Activated T-helper 2 cell treated with anti-CD3 and anti-CD28 coated beads, Interferon-gamma antibody, Interleukin-2, Interleukin-4, amounts not matched to agents 10 μg/mL and 5 μg/mL and 100 μg/mL, durations not matched to agents 14 hours and 24 hours and 36 hours (primary cell): ENCODE results near the gene C8G. TPM values are rescaled to one million over a fixed set of nuclear protein-coding genes. Genes with fewer than 3 reads are reported as not detected.
A peak's percentile ranks its signal among the peaks of the same experiment; 100 is the strongest.

ENCODE experiments used
- DNase-seq: peaks from one replicate; pipeline ENCODE4 v3.0.0; 2021; ENCODE audit warnings: low spot score
- H3K27ac Mint-ChIP-seq: one replicate; pipeline ENCODE4 v1.8.0; 2021; ENCODE audit warnings: mixed read lengths
- H3K27me3 Mint-ChIP-seq: one replicate; pipeline ENCODE4 v1.8.0; 2021; ENCODE audit warnings: low read depth, mixed read lengths
- H3K36me3 Mint-ChIP-seq: one replicate; pipeline ENCODE4 v1.8.0; 2021; ENCODE audit warnings: low read depth, mixed read lengths
- H3K4me1 Mint-ChIP-seq: one replicate; pipeline ENCODE4 v1.8.0; 2021; ENCODE audit warnings: low read depth, mixed read lengths
- H3K4me3 Mint-ChIP-seq: one replicate; pipeline ENCODE4 v1.8.0; 2021; ENCODE audit warnings: low read depth, mild to moderate bottlenecking, moderate library complexity, mixed read lengths
- H3K9me3 Mint-ChIP-seq: one replicate; pipeline ENCODE4 v1.8.0; 2021; ENCODE audit warnings: mixed read lengths
- intact Hi-C: fragments of 100-400 bp; cut with micrococcal nuclease; formaldehyde crosslinking; loops from one replicate; pipeline ENCODE4 v1.15.1; 2023
- total RNA-seq: library from RNA; stranded (reverse); gene quantifications from 2 replicates; pipeline ENCODE4 v1.2.3, GENCODE V29; 2022

The C8G gene
- total RNA-seq, 1 donor from 2014 or later, result 0.89 TPM

DNA sequence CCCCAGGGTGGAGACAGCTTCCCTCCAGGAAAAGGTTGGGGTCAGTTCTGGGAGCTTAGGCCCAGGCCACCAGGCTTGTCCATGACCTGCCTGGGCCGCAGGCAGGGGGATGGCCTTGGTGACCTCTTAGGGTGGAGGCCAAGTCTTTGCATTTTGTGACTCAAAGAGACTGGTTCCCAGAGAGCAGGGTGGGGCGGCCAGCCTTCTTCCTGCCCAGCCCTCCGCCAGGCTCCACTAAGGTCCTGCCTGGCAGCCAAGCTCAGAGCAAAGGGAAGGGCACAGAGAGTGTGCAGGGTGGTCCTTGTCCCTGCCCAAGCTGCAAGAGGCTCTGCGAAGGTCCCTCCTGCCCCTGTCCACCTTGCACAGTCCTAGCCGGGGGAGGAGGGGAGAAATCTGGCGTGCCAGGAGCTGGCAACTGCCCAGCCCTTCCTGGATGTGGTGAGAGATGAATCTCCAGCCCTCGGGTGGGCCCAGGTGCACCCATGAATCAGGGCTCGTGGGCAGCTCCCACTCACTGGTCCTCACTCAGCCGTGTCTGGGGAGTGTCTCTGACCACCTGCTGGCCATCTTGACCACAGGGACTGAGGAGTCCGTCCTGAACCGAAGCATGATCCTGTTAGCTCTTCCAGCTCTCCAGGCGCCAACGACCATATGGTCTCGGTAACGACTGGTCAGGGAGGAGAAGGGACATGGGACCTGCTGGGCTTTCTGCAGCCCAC lies 29.9 kb downstream of the C8G start:
- no peak overlapping the region for H3K4me3 Mint-ChIP-seq
- peaks cover 7% of the 10 kb centered on the region for H3K4me1 Mint-ChIP-seq
- intact Hi-C loops, result loop anchor here (10.0 kb wide), 1 partner anchor 480 kb away; the partner anchor contains the start of gene NSMF
- no peak overlapping the region for H3K27ac Mint-ChIP-seq
- no peak for DNase-seq
- no peaks in the 10 kb centered on the region for H3K36me3 Mint-ChIP-seq
- H3K9me3 Mint-ChIP-seq, result no peaks in the 10 kb centered on the region
- no peaks in the 10 kb centered on the region for H3K27me3 Mint-ChIP-seq

DNA sequence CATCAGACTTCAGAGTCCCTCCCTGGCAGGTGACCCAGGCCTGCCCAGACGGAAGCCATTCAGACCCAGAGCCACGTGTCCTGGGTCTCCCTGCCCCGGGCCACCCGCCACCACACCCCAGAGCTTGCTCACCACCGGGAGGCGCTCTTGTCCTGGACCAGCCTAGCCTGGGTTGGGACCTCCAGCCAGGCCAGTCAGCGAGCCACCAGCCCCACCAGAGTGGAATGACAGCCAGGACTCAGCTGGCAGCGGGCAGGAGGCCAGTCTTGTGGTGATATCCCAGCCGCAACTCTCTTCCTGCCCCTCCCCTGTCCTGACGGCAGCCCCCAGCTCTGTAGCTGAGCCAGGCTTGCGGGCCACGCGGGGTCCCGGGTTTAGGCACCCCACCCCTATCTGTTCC lies 30.6 kb downstream of the C8G start:
- no peaks in the 10 kb centered on the region for H3K27me3 Mint-ChIP-seq
- H3K9me3 Mint-ChIP-seq, result no peaks in the 10 kb centered on the region
- peaks cover 7% of the 10 kb centered on the region for H3K4me1 Mint-ChIP-seq
- no peak overlapping the region for H3K4me3 Mint-ChIP-seq
- H3K27ac Mint-ChIP-seq, result no peak overlapping the region
- intact Hi-C loops, result loop anchor here (10.0 kb wide), 1 partner anchor 479 kb away; the partner anchor contains the start of gene NSMF
- no peak for DNase-seq
- no peaks in the 10 kb centered on the region for H3K36me3 Mint-ChIP-seq

DNA sequence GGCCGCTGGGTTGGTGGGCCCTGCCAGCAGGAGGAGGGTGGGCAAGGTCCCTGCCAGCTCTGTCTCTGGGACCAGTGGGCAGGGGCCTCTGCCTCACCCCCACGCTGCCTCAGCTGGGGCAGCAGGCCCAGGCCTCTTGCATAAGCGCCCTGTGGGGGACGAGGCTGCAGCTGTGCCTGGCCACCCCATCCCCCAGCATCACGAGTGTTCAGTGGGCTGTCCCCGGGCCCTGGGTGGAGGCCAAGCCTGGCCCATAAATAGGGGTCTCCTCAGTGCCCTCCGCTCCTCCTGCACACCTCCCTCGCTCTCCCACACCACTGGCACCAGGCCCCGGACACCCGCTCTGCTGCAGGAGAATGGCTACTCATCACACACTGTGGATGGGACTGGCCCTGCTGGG lies 32.2 kb downstream of the C8G start, which contains the start of gene PTGDS:
TSS of gene PTGDS (plus strand) at position 282 of the 400 bp plus-strand sequence. CDS start at position 357, 75 bp downstream.
- H3K4me1 Mint-ChIP-seq, result peaks cover 7% of the 10 kb centered on the region
- DNase-seq, result no peak
- no peaks in the 10 kb centered on the region for H3K27me3 Mint-ChIP-seq
- no peaks in the 10 kb centered on the region for H3K9me3 Mint-ChIP-seq
- H3K4me3 Mint-ChIP-seq, result no peak within 1 kb of the TSS
- intact Hi-C loops, result loop anchor here (10.0 kb wide), 1 partner anchor 478 kb away; the partner anchor contains the start of gene NSMF
- H3K36me3 Mint-ChIP-seq, result no peaks in the 10 kb centered on the region
- H3K27ac Mint-ChIP-seq, result no peak within 1 kb of the TSS

DNA sequence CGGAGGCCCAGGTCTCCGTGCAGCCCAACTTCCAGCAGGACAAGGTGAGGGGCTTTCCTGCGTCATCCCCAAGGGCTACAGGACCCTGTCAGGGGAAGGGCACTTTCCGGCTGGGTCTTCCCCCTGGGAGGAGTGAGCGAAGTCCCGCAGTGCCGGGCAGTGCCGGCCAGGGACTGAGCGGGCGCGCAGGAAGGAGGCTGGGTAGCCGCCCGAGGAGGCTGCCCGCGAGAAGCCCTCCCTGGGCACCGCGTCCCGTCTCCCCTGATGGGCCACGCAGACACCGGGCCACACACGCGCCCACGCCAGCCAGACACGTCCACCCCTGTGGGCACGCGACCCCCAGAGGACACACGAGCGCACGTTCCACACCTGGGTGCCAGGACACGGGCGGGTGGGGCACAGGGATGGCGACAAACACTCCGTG lies 32.6 kb downstream of the C8G start:
- Mint-ChIP-seq H3K27ac (no peak overlapping the region), H3K9me3 (no peaks in the 10 kb centered on the region), H3K4me1 (peaks cover 7% of the 10 kb centered on the region), H3K27me3 (no peaks in the 10 kb centered on the region), H3K36me3 (no peaks in the 10 kb centered on the region), H3K4me3 (no peak overlapping the region)
- intact Hi-C loops, result loop anchor here (1.0 to 10.0 kb wide), 2 partner anchors 45 to 477 kb away; partner anchors contain the start of gene NSMF
- no peak for DNase-seq

DNA sequence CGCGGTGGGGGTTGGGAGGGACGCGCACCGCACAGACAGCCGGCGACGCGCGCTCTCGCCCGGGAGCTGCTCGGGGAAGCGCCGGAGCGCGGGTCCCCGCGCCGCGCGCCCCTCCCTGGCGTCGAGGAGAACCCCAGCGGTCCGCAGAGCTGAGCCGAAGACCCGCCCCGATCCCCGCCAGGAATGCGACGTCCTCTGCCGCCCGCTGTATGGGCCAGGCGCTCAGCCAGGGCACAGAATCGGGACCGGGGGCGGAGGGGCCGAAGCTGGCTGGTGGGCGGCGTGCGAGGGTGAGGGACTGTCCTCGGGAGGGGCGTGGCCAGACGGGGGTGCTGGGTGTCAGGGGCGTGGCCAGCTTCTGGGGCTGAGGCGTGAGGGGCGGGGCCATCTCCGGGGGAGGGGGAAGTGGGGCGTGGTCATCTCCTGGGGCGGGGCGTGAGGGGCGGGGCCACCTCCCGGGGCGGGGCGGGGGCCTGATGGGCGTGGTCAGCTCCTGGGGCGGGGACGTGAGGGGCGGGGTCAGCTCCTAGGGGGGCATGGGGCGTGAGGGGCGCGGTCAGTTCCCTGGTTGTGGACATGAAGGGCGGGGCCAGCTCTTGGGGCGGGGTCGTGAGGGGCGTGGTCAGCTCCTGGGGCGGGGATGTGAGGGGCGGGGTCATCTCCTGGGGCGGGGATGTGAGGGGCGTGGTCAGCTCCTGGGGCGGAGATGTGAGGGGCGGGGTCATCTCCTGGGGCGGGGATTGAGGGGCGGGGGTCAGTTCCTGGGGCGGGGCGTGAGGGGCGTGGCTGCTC lies 33.2 kb downstream of the C8G start:
- Mint-ChIP-seq H3K36me3 (no peaks in the 10 kb centered on the region), H3K9me3 (no peaks in the 10 kb centered on the region), H3K27ac (no peak overlapping the region), H3K27me3 (no peaks in the 10 kb centered on the region), H3K4me3 (no peak overlapping the region), H3K4me1 (peaks cover 7% of the 10 kb centered on the region)
- intact Hi-C loops, result loop anchor here (1.0 to 10.0 kb wide), 2 partner anchors 44 to 477 kb away; partner anchors contain the start of gene NSMF
- peak; percentile 57 for DNase-seq

DNA sequence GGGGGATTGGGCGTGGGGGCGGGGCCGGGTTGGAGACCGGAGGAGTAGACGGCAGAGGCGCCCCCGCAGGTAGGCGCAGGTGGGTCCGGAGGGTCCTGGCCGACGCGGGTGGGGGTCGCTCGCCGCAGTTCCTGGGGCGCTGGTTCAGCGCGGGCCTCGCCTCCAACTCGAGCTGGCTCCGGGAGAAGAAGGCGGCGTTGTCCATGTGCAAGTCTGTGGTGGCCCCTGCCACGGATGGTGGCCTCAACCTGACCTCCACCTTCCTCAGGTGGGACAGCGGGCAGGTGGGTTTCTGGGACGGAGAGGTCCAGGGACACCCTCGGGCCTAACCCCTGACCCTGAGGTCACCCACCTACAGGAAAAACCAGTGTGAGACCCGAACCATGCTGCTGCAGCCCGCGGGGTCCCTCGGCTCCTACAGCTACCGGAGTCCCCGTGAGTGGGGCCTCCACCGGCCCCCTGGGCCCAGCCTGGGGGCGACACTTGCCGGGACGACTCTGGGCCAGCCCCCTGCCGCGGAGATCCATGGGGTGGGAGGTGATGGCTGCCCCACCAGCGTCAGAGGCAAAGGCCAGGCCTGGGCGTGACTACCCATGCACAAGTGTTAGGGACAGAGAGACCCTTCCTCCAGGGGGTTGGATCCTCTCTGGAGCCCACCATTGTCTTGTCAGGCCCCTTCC lies 34.0 kb downstream of the C8G start:
- Mint-ChIP-seq H3K4me1 (peaks cover 7% of the 10 kb centered on the region), H3K36me3 (no peaks in the 10 kb centered on the region), H3K4me3 (no peak overlapping the region), H3K27me3 (peaks cover 4% of the 10 kb centered on the region), H3K27ac (no peak overlapping the region), H3K9me3 (no peaks in the 10 kb centered on the region)
- DNase-seq, result no peak
- intact Hi-C loops, result loop anchor here (1.0 to 10.0 kb wide), 2 partner anchors 43 to 476 kb away; partner anchors contain the start of gene NSMF

DNA sequence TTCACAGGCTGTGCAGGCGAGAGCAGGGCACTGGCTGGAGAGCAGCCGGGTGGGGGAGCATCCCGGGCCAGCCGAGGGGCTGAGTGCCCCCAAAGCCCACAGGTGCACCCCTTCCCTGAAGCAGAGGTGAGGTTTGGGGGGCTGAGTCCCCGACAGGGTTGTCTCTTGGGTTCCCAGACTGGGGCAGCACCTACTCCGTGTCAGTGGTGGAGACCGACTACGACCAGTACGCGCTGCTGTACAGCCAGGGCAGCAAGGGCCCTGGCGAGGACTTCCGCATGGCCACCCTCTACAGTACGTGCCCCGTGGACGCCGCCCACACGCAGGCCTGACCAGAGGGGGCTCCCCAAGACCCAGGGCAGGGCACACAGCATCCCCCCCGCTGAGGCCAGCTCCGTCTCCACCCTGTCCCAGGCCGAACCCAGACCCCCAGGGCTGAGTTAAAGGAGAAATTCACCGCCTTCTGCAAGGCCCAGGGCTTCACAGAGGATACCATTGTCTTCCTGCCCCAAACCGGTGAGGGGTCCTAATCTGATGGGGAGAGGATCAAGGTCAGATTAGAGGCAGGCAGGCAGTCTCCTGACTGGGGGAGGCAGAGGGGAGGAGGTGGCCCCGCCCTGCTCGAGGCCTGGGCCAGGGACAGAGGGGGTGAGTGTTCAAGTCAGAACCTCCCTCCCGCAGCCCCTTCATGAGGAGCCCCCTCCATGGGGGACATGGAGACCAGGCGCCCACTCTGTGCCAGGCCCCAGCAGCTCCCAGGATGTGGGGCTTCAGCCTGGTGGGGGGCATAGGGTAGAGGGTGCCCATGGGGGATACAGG lies 34.9 kb downstream of the C8G start:
- no peak overlapping the region for H3K4me3 Mint-ChIP-seq
- H3K9me3 Mint-ChIP-seq, result no peaks in the 10 kb centered on the region
- intact Hi-C loops, result loop anchor here (10.0 kb wide), 1 partner anchor 475 kb away; the partner anchor contains the start of gene NSMF
- H3K27ac Mint-ChIP-seq, result no peak overlapping the region
- peaks cover 6% of the 10 kb centered on the region for H3K27me3 Mint-ChIP-seq
- H3K36me3 Mint-ChIP-seq, result no peaks in the 10 kb centered on the region
- no peak for DNase-seq
- peaks cover 5% of the 10 kb centered on the region for H3K4me1 Mint-ChIP-seq

DNA sequence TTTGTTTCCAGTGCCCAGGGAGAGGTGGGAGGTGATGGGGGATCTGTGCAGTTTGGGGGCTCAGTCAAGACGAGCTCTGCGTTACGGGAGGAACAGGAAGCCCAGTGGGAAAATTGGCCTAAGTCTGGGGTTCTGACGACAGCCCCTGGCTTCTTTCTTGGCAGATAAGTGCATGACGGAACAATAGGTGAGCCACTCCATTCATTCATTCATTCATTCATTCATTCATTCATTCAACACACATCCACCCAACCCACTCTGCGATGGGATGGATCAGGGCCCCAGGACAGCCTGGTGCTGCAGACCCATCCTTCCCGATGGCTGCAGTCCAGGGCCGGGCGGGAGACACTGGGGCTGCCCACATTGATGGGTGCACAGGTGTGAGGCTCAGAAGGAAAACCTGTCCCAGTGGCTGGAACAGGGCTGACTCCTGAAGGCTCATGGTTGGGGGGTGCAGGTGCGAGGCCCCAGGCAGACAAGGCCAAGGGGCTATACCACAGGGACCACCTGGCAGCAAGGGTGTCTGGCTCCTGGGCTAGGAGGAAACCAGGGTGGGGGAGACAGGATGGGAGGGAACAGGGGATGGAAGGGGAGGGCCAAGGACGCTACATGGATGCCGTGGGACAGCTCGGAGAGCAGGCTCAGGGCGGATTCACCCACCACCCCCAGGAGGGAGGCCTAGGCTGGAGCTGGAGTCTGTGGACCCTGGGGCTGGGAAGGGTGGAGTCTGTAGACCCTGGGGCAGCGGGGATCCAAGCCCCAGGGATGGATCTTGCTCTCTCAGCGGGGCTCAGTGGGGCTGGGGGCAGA lies 35.8 kb downstream of the C8G start:
- no peak overlapping the region for H3K27ac Mint-ChIP-seq
- H3K36me3 Mint-ChIP-seq, result no peaks in the 10 kb centered on the region
- no peaks in the 10 kb centered on the region for H3K4me1 Mint-ChIP-seq
- no peaks in the 10 kb centered on the region for H3K9me3 Mint-ChIP-seq
- intact Hi-C loops, result no loop called here
- DNase-seq, result no peak
- H3K27me3 Mint-ChIP-seq, result peaks cover 6% of the 10 kb centered on the region
- H3K4me3 Mint-ChIP-seq, result no peak overlapping the region

DNA sequence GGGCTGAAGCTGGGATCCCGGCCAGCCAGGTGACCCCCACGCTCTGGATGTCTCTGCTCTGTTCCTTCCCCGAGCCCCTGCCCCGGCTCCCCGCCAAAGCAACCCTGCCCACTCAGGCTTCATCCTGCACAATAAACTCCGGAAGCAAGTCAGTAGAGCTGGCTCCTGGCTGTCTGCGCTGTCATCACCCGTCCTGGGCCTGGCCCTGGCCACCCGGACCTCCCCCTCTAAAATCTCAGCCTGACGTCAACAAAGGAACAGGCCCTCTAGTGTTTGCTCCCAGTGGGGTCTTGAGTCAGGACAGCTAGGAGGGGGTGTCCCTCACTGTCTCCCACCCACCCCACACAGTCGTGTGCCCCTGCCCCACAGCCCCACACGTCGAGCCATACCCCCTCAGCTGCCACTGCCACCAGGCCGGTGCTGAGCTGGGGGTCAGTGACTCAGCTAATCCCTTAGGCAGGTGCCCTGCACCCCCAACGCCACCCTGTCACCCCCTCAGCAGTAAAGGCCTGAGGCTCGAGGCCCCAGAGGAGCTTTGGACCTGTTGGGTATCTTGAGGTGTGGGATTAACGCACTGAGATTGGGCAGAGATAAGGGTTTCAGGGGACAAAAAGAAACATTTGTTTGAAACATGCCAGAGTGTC lies 36.7 kb downstream of the C8G start:
- Mint-ChIP-seq H3K4me1 (no peaks in the 10 kb centered on the region), H3K4me3 (no peak overlapping the region), H3K36me3 (no peaks in the 10 kb centered on the region), H3K9me3 (no peaks in the 10 kb centered on the region), H3K27ac (no peak overlapping the region), H3K27me3 (peaks cover 11% of the 10 kb centered on the region)
- DNase-seq, result no peak
- intact Hi-C loops, result no loop called here

- H3K9me3 Mint-ChIP-seq, result no peaks in the 10 kb centered on the region
- H3K4me1 Mint-ChIP-seq, result no peaks in the 10 kb centered on the region
- intact Hi-C loops, result no loop called here
- H3K27me3 Mint-ChIP-seq, result peaks cover 15% of the 10 kb centered on the region
- no peaks in the 10 kb centered on the region for H3K36me3 Mint-ChIP-seq
- H3K27ac Mint-ChIP-seq, result no peak within 1 kb of the TSS
- DNase-seq, result no peak
- H3K4me3 Mint-ChIP-seq, result no peak within 1 kb of the TSS
Observed at GRCh38 chr9:136982232-136983051, 37.4 kb downstream of the C8G start, which contains the start of gene LCNL1. TSS of gene LCNL1 (plus strand) at chr9:136982993. CDS start at chr9:136983587, 594 bp downstream.
